Activated CD8-positive, alpha-beta memory T cell treated with anti-CD3 and anti-CD28 coated beads, Interleukin-2, amount 50 U/mL, for 1 hour (primary cell): ENCODE data around the gene ARHGAP22.

Experiments
- DNase-seq: peaks from one replicate; pipeline ENCODE4 v3.0.0-alpha.2; 2020; ENCODE audit errors: extremely low read depth

Gene ARHGAP22

DNA sequence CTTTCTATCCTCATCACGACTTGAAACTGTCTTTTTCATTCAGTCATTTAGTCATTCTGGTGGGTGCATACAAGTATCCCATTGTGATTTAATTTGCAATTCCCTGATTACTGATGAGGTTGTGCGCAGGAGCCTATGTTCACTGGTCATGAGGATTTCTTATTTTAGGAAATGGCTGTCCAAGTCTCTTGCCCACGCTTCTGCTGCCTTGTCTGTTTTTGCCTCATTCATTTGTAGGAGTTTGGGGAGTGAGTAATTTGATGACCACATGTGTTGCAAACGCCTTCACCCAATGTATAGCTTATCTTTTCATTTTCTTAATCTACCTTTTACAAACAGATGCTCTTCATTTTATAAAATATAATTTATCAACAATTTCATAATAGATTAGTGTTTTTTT is 127.3 kb downstream of the ARHGAP22 start:
- no peak for DNase-seq

DNA sequence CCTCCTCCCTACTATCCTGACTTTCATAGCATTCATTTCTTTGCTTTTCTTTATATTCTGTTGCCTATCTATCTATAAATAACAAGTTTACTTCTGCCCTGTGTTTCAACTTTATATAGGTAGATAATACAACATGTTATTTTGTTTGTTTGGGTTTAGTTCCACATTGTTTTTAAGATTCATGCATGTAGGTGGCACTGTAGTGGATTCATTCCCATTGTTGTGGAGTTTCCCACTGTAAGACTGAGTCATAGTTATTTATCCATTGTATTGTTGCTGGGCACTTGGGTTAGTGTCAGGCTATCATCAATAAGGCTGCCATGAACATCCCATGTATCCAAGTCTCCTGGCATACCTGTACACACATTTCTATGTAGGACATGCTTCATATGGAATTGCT is 127.7 kb downstream of the ARHGAP22 start:
- DNase-seq: no peak

DNA sequence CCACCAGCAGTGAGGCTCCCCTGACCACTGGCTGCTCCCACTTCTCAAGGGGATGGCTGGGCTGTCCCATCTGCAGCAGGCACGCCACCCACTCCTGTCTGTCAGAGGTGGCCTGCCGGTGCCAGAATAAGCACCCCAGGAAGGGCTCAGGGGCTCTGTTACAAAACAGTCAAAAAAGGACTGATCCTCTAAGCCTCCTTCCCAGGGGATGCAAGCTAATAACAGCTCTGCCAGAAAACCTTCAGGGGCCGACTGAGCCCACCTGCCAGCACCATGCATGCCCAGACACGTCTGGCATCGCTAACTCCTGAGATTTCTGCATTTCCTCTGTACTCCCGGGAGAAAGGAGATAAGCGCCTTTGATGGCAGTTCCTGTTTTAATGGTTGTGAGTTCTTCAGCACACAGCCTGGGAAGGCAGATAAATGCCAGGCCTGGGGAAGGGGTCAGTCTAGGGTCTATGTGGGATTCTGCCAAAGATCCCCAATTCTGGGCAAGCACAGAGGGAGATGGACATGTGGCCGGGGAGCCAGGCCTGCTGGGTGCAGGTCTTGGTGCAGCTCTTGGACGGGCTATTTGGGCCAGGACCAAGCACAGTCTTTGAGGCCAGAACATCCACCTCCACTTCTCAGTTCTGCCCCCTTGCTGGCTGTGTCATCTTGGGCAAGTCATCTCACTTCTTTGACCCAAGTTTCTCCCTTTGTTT is 128.4 kb downstream of the ARHGAP22 start:
- no peak for DNase-seq

DNA sequence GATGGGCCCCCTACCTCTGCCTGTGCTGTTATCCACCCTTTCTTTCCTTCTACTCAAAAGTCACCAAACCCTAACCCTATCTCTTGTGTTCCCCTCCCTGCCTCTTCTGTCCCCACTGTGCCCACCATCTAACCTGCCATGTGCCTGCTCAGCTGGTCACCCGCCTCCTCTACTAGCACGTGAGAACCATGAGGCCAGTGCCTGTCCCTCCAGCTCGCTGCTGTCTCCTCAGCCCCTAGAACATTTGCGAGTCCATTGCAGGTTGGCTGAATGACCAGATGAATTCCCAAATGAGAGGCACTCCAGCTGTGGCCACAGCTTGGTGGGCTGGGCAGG is 129.0 kb downstream of the ARHGAP22 start:
- no peak for DNase-seq

DNA sequence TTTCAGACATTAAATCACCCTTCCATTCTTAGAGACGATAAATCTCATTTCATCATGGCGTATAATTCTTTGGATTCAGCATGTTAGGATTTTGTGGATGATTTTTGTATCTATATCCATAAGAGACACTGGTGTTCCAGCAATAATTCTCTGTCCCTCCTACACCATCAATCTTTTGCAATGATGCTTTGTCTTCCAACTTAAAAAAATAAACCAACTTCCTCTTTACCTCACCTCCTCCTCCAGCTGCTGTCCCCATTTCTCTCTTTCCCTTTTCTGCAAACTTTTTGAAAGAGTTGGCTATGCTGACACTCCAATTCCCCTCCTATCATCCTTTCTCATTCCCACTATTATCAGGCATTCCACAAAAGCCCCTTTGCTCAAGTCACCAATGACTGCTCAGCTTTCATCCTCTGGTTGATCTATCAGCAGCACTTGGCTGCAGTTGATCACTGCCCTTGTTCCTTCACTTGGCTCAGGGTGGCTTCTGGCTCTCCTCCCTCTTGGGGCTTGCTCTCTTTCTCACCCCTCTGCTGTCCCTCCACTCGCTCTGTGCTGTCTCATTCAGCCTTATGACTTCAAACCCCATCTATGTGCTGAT is 130.0 kb downstream of the ARHGAP22 start:
- no peak for DNase-seq

DNA sequence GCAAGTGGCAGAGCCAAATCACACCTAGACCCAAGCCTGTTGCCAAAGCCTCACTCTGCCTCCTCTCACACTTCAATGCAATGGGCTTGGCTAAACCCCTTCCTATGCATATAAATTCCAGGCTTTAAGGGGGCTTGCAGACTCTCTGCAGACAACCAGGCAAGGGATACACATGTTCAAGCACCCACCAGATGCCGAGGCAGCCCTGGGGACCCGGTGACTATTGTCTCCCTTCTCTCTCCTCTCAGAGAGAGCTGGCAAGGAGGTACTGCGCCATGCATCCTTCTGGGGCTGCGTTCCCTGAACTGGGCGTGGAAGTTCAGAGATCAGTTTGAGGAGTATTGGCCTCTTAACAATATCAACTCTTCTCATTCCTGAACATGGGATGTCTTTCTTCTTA is 131.2 kb downstream of the ARHGAP22 start:
- no peak for DNase-seq

DNA sequence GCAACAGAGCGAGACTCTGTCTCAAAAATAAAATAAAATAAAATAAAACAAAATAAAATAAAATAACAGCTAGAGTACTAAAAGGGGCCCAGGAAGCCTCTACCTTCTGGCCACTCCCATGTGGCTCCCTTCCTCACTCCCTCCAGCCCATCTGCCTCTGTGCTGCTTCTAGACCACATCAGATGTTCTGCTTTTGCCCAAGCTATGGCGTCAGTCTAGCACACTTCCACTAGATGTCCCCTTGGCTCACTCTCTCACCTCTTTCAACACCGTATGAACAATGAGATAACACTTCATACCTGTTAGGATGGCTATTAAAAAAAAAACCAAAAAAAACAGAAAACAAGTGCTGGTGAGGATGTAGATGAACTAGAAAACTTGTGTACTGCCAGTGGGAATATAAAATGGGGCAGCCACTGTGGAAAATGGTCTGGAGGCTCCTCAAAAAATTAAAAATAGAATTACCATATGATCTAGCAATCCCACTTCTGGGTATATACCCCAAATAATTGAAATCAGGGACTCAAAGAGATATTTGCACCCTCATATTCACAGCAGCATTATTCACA is 132.3 kb downstream of the ARHGAP22 start:
- DNase-seq: no peak

DNA sequence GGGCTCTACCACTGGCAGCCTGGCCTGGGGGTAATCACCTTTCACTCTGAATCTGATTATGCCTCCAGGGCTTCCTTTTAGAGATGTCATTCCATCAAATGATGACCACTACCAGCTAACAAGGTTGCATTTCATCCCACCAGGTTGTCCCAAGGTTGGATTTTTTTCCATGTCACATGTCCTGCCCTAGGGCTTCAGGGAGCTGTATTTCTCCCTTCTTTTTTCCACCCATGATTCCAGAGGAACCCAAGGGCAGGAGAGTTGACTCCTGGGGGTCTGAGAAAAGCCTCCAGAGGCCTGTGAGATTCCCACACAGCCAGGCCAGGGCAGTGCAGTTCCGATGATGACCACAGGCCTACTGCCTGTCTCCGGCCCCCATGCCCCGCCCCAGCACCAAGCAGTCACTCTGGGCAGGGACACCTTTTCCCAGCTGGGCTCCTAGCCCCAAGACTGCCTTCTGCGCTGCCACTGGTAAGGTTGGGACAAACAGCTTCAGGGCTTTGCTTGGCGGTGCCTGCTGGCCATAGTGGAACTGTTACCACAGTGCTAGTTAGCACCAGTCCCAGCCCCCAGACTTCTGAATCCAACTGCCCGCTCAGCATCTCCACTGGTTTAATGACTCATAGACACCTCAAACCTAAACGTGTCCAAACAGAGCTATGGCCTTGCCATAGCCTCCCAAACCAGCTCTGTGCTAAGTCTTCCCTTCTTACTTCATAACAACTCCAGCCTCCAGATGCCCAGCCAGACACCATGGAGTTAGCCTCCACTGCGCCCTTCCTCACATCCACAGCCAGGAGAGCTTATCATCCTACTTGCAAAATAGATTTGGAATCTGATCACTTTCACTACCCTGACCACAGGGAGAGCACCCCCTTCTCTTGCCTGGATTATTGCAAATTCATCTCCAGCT is 133.7 kb downstream of the ARHGAP22 start:
- DNase-seq: no peak

DNA sequence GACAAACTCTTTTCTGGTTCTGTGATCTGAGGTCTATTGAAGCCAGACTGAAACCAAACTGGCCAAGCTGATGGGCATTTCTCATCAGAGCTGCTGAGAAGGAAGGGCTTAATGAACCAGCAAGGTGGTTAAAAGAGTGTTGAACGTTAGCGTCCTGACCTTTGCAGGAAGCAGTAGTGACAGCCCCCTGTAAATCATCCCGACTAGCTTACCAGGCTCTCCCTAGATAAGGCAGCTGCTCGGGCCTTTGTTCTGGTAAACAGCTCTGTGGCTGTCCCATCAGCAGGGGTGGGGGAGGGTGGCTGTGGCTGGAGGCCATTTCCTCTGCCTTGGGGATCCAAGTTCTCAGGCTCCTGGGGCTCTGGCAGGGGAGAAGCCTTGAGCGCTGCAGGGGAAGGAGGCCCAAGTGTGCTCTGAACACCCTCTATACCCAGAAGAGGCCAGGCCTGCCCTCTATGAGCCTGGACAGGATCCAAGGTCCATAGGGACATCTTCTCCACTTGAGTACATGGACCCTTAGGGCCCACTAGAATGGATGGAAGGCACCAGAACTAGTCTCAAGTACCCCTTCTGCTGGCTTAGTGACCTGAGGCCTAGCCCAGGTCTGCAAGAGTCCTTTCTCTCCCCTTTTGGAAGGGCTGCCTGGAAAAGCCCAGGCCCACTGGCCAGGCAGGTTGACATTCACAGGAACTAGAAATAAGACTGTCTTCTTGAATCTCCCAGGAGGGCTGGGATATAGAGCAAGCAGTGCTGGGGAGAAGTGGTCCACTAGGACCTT is 134.6 kb downstream of the ARHGAP22 start:
- DNase-seq: no peak

DNA sequence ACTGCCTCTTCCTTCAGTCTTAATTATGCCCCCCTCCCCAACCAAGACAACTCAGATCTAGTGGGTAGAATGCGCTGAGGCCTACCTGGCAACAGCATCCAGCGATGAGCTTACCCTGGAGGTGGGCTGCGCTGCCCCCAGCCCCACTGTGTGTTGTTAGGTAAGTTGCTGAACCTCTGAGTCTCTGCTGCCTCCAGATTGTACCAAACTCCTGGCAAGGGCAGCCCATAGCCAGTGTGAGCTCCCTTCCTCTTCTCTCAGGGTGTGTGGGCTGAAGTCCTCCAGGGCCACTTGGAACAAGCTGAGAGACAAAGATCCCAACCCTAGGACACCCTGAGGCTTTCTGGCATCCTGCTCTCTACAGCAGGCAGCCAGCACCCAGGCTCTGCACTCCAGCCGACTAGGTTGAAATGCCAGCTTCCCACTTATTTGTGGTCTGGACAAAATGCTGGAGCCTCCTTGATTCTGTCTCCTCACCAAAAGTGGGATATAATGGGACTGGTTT is 135.3 kb downstream of the ARHGAP22 start:
- DNase-seq: no peak

DNA sequence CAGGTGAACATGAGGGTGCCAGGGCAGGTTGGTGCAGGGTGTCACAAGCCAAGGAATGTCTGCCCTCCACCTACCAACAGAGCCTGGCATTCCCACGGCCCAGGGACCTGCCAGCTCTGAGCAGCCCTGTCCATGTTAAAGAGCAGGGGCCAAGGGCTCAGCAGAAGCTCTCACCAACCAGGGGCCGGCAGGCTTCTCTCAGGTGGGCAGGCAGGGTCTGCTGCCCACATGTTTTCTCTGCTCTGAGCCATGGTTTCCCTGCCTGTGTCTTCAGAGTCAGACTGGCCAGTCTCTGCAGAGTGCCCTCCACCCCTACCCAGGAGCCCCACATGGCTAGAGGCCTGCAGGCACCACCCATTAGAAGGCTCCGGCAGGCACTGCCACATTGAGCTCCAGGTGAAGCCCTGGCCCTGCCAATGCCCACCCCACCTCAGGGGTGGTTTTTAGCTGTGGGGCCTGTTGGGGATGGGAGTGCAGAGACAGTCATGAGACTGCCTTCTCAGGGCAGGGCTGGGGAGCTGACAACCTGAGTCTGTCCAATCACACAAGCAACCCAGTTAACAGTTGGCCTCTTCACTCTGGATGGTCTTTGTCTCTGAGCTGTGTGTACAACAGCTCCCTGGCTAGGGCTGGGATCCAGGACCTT is 135.9 kb downstream of the ARHGAP22 start:
- DNase-seq: no peak

DNA sequence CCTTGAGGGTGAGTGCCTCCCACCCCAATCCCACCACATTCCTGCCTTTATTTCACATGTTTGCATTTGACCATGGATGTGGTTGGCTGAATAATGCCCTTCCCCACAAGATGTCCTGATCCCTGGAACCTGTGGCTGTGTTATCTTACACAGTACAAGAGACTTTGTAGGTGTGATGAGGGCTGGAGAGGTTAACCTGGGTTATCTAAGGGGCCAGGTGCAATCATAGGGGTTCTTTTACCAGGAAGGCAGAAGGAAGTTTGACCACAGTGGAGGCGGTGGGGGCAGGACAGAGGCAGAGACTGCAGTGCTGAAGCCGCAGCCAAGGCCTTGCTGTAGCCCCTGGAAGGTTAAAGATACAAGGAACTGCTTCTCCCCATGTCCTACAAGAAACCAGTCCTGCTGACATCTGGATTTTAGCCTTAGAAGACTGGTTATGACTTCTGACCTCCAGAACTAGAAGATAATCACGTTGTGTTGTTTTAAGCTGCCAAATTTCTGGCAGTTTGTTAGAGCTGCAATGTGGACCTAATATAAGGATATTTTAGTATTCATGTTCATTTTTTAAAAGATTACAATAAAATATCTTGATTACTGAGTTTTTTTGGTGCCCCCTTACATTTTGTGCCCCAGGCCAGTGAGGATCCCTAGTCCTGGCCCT is 136.6 kb downstream of the ARHGAP22 start:
- DNase-seq: no peak

DNA sequence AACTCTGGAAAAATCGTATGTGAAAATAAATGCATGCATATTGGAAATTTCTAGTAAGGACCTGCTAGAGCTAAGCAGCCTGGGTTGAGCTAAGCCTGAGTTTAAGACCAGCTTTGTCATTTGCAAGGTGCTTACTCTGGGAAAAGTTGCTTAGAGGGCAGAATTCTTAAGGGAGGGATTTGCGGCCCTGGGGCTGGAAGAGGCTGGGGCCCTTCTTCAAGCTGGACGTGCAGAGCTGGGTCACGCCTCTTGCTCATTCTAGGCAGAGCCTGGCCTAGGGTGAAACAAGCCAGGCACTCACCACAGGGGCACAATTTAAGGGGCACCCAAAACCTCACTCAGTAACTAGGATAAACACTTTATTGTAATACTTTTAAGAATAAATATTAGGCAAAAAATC is 137.2 kb downstream of the ARHGAP22 start:
- no peak for DNase-seq

DNA sequence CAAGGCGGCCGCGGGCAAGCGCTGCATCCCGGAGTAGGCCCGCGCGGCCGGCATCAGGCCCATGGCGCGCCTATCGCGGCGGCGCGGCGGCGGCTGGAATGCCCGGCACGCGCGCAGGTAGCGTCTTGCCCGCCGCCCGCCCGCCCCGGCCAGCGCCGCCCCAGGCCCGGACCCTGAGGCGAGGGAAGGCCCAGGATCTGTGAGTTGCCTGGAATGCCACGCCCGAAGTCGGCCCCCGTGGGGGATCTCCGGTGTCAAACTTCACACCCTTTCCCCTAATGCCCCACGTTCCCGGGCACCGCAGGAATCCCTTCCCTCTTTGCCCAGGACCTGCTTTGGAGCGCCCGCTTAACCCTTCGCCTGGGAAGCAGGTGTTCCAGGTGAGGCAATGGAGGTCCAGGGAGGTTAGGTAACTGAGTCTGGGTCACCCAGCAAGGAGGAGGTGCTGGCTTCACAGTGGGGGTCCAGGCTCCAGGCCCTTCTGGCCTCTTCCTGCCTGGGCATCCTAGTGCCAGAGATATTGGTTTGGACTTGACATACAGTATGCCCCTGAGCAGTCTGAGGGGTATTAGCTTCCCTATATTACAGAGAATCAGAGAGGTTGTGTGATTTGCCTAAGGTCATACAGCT is 138.1 kb downstream of the ARHGAP22 start:
- no peak for DNase-seq

DNA sequence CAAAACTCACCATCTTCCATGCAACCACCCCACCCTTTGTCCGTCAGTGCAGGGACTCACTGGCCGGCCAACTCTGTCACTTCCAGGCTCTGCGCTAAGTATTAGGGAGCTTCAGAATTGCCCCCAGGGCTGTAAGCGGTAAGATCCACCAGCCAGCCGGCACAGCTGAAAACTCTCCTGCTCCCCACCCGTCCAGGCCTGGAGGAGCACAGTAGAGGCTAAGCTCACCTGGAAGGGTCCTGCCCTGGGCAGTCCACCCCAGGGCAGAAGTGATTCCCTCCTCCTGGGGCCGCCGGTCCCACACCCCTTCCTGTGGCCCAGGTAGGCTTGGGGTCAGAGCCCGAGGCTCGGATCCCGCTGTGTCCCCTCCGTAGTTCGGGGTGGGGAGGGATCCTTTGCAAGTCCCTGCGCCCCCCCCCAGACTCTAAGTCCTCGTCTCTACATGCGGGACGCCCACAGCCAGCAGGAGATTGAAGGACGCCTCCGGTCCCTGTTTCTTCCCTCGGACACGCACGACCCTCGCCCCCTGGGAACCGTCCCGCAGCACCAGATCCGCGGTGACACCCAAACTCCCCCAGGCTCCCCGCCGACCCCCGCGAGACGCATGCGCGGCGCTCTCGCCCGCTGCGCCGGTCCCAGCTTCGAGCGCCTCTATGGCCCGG is 138.9 kb downstream of the ARHGAP22 start:
- no peak for DNase-seq

DNA sequence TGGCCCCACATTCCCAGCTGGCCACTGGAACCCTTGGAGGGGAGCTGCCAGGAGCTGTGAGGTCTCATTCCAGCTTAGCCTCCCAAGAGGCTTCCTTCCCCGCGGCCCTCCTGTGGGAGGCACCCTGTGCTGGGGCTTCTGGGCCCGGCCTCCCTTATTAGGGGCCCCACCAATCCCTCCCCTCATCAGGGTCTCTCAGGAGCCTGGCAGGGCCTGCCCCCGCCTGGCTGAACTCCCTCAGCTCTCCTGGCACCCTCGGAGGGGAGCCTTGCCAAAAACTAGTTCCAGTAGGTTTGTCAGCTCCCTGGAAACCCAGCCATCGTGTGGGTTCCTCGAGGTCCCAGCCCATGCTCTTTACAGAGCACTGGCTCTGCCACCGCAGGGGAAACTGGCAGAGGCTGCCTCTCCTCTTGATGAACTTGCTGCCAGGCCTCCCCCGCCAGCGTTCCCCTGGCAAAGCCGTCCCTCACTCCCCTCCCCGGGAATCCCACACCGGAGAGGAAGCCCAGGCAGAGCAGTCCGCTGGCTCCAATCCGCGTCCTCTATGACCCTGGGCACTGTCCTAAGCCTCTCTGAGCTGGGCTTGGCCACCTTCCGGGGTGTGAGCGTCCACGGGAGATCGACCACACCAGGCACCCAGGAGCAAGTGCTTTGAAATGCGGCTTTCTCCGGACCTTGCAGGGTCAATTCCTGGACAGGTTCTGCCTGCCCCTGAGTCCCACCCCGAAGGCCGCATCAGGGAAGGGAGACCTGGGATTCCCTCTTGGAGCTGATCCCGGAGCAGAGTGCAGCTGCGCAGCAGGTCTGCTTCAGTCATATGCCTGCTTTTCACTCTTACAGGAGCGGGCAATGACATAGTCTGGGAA is 139.8 kb downstream of the ARHGAP22 start:
- DNase-seq: no peak

DNA sequence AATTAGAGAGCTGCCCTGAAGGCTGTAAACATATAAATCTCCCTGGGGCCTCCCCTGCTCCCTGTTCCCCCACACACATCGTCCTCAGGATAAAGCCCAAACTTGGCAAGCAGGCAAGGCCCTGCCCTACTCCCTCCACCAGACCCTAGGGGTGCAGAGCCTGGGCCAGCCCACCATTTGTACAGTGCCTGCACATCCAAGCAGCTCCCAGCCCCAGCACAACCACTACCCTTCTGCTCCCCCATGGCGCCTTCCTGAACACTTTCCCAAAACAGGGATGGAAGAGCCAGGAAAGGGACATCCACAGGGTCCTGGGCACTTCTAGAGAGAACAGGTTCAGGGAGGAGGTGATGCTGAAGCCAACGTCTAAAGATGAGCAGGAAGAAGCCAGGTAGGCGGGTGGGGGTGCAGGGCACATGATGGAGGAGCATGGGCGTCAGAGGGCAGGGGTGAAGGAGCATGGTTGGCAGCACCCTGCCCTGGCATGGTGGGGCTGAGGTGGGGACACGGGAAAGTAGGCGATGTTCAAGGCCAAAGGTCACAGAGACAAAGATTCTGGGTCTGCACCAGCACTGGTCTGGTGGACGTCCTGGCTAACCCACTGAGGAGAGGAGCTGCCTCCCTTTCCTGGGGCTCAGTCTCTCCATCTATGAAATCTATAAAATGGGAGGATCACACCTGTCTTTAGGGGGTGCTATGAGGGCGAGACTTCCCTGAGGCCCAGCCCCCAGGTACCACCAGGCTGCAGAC is 140.6 kb downstream of the ARHGAP22 start:
- no peak for DNase-seq
